Neural progenitor cell (in vitro differentiated cells): ENCODE results near the gene GKN2. TPM values are rescaled to one million over a fixed set of nuclear protein-coding genes. Genes with fewer than 3 reads are reported as not detected.

ENCODE experiments used
- DNase-seq: peaks from one replicate; pipeline ENCODE4 v3.0.0-alpha.2; 2016; ENCODE audit warnings: low spot score
- H2AFZ ChIP-seq: fragments of 200-600 bp; sonication (generic); replicated peaks from 2 replicates; pipeline ENCODE4 v1.6.1; 2016; ENCODE audit warnings: antibody characterized with exemption
- H3F3A ChIP-seq: fragments of 200-600 bp; sonication (generic); 2 replicates; pipeline ENCODE4 v1.6.1; 2016; ENCODE audit warnings: antibody characterized with exemption, low read depth
- H3K27ac ChIP-seq: fragments of 200-600 bp; sonication (generic); 2 replicates; pipeline ENCODE4 v1.5.1; 2016; ENCODE audit warnings: mild to moderate bottlenecking
- H3K27me3 ChIP-seq: fragments of 200-600 bp; sonication (generic); 2 replicates; pipeline ENCODE4 v1.6.1; 2016; ENCODE audit warnings: mild to moderate bottlenecking, moderate library complexity
- H3K36me3 ChIP-seq: fragments of 200-600 bp; sonication (generic); 2 replicates; pipeline ENCODE4 v1.5.1; 2016
- H3K4me1 ChIP-seq: fragments of 200-600 bp; sonication (generic); 2 replicates; pipeline ENCODE4 v1.6.1; 2016; ENCODE audit warnings: mixed run types
- H3K4me2 ChIP-seq: fragments of 200-600 bp; sonication (generic); 2 replicates; pipeline ENCODE4 v1.6.1; 2016
- H3K4me3 ChIP-seq: fragments of 200-600 bp; sonication (generic); 2 replicates; pipeline ENCODE4 v1.5.1; 2016
- H3K79me2 ChIP-seq: fragments of 200-600 bp; sonication (generic); 2 replicates; pipeline ENCODE4 v1.6.1; 2016; ENCODE audit warnings: low read depth
- H3K9ac ChIP-seq: fragments of 200-600 bp; sonication (generic); 2 replicates; pipeline ENCODE4 v1.6.1; 2016
- H3K9me3 ChIP-seq: fragments of 200-600 bp; sonication (generic); 2 replicates; pipeline ENCODE4 v1.5.1; 2016; ENCODE audit warnings: low read depth
- H4K20me1 ChIP-seq: fragments of 200-600 bp; sonication (generic); 2 replicates; pipeline ENCODE4 v1.6.1; 2016; ENCODE audit warnings: low read depth
- H3K27ac Mint-ChIP-seq: 3 replicates; pipeline ENCODE4 v1.8.0; 2021; ENCODE audit warnings: mixed read lengths
- H3K27me3 Mint-ChIP-seq: 2 replicates; pipeline ENCODE4 v1.8.0; 2022; ENCODE audit warnings: low read depth, mild to moderate bottlenecking, inconsistent platforms, moderate library complexity, mixed read lengths; ENCODE audit not compliant: insufficient read depth
- H3K36me3 Mint-ChIP-seq: 3 replicates; pipeline ENCODE4 v1.8.0; 2021; ENCODE audit warnings: mixed read lengths
- H3K4me1 Mint-ChIP-seq: 3 replicates; pipeline ENCODE4 v1.8.0; 2021; ENCODE audit warnings: mixed read lengths
- H3K4me3 Mint-ChIP-seq: 3 replicates; pipeline ENCODE4 v1.8.0; 2021; ENCODE audit warnings: mild to moderate bottlenecking, moderate library complexity, mixed read lengths
- H3K9me3 Mint-ChIP-seq: 3 replicates; pipeline ENCODE4 v1.8.0; 2020; ENCODE audit warnings: mixed read lengths
- EZH2 ChIP-seq: fragments of 200-600 bp; sonication (generic); IDR thresholded peaks from 2 replicates; pipeline ENCODE4 v1.6.1; 2017; ENCODE audit warnings: antibody characterized with exemption, mild to moderate bottlenecking, moderate library complexity
- EZH2phosphoT487 ChIP-seq: fragments of 200-600 bp; sonication (generic); IDR thresholded peaks from 2 replicates; pipeline ENCODE4 v1.6.1; 2017; ENCODE audit warnings: antibody characterized with exemption
- total RNA-seq: library from RNA; depleted of rRNA; stranded (reverse); fragments of >200 nt; gene quantifications from 2 replicates; pipeline ENCODE4 v1.2.3, GENCODE V29; 2015; ENCODE audit warnings: low replicate concordance
- TF ChIP-seq, protein P1 (sequence below): fragments of 200-600 bp; sonication (generic); IDR thresholded peaks from 2 replicates; pipeline ENCODE4 v1.5.1; 2017; ENCODE audit warnings: antibody characterized with exemption, mild to moderate bottlenecking

The GKN2 gene
- total RNA-seq, 1 donor from 2014 or later = not detected

DNA sequence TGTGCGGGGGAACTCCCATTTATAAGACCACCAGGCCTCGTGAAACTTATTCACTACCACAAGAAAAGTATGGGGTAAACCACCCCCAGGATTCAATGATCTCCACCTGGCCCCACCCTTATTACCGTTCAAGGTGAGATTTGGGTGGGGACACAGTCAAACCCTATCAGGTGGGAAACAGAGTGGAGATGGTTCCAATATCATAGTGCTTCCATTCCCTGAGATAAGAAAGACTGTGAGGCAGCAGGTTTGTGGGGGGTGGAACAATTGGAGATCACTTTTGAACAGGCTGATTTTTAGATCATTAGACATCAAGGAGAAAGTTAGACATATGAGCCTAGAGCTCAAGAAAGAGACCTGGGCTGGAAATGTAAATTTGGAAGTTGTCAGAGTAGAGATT lies 39.3 kb downstream of the GKN2 start:
- no peak overlapping the region for H2AFZ ChIP-seq
- TF ChIP-seq EZH2phosphoT487 = no peak
- TF ChIP-seq EZH2 = no peak
- TF ChIP-seq, protein P1, sequence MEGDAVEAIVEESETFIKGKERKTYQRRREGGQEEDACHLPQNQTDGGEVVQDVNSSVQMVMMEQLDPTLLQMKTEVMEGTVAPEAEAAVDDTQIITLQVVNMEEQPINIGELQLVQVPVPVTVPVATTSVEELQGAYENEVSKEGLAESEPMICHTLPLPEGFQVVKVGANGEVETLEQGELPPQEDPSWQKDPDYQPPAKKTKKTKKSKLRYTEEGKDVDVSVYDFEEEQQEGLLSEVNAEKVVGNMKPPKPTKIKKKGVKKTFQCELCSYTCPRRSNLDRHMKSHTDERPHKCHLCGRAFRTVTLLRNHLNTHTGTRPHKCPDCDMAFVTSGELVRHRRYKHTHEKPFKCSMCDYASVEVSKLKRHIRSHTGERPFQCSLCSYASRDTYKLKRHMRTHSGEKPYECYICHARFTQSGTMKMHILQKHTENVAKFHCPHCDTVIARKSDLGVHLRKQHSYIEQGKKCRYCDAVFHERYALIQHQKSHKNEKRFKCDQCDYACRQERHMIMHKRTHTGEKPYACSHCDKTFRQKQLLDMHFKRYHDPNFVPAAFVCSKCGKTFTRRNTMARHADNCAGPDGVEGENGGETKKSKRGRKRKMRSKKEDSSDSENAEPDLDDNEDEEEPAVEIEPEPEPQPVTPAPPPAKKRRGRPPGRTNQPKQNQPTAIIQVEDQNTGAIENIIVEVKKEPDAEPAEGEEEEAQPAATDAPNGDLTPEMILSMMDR = no peak
- H3K79me2 ChIP-seq = no peaks in the 10 kb centered on the region
- Mint-ChIP-seq H3K9me3 (no peaks in the 10 kb centered on the region), H3K36me3 (no peaks in the 10 kb centered on the region), H3K4me1 (peaks cover 1% of the 10 kb centered on the region), H3K27ac (no peak overlapping the region), H3K4me3 (no peak overlapping the region), H3K27me3 (no peaks in the 10 kb centered on the region)
- no peak overlapping the region for H3K27ac ChIP-seq
- peaks cover 1% of the 10 kb centered on the region for H3K4me1 ChIP-seq
- H3K9ac ChIP-seq = no peak overlapping the region
- no peak overlapping the region for H3K4me2 ChIP-seq
- no peaks in the 10 kb centered on the region for H3K9me3 ChIP-seq
- DNase-seq = no peak
- H3K27me3 ChIP-seq = no peaks in the 10 kb centered on the region
- no peaks in the 10 kb centered on the region for H3F3A ChIP-seq
- no peaks in the 10 kb centered on the region for H4K20me1 ChIP-seq
- no peak overlapping the region for H3K4me3 ChIP-seq
- no peaks in the 10 kb centered on the region for H3K36me3 ChIP-seq

DNA sequence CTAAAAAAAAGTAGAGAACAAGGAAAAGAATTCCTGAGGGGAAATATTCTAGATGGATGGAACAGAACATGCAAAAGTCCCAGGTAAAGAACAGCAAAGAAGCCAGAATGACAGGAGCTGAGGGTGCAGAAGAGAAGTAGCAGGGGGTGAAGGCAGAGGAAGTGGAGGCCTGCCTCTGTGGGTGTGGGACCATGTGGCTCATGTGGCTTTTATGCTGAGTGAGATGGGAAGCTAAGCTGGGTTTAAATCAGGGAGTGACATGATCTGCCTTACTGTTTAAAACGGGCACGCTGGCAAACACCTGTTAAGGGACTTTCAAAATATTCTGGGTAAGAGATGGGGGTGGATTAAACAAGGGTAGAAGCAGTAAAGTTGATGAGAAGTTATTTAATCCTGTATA lies 40.0 kb downstream of the GKN2 start:
- no peak overlapping the region for H2AFZ ChIP-seq
- TF ChIP-seq EZH2phosphoT487 (no peak), EZH2 (no peak)
- TF ChIP-seq, protein P1 = no peak
- H3K27me3 Mint-ChIP-seq = no peaks in the 10 kb centered on the region
- H3K9me3 Mint-ChIP-seq = no peaks in the 10 kb centered on the region
- H3K79me2 ChIP-seq = no peaks in the 10 kb centered on the region
- no peak overlapping the region for H3K4me2 ChIP-seq
- no peak overlapping the region for H3K4me3 ChIP-seq
- H3K9me3 ChIP-seq = no peaks in the 10 kb centered on the region
- no peaks in the 10 kb centered on the region for H3K27me3 ChIP-seq
- H3K36me3 Mint-ChIP-seq = no peaks in the 10 kb centered on the region
- no peak overlapping the region for H3K27ac ChIP-seq
- H4K20me1 ChIP-seq = no peaks in the 10 kb centered on the region
- peaks cover 3% of the 10 kb centered on the region for H3K4me1 ChIP-seq
- no peak for DNase-seq
- no peak overlapping the region for H3K9ac ChIP-seq
- peaks cover 2% of the 10 kb centered on the region for H3K4me1 Mint-ChIP-seq
- H3F3A ChIP-seq = no peaks in the 10 kb centered on the region
- no peak overlapping the region for H3K4me3 Mint-ChIP-seq
- no peaks in the 10 kb centered on the region for H3K36me3 ChIP-seq
- H3K27ac Mint-ChIP-seq = no peak overlapping the region

DNA sequence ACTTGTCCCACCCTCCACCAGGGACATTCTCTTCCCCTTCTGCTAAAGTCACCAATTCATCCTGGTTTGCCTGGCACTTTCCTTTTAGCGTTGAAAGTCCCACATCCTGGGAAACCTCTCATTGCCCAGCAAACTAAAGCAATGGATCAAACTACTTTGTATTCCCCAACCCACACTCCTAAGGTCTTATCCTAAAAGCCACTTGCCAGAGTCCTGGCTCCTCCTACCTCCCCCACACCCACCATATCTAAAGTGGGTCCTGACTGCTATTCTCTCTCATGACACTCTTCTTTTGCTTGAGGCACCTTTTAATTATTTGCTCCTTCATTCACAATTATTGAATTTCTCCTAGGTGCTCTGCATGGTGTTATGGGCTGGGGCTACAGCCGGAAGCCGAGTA lies 40.6 kb downstream of the GKN2 start:
- Histone ChIP-seq H3K4me3 (no peak overlapping the region), H3K4me1 (peaks cover 3% of the 10 kb centered on the region), H3K4me2 (no peak overlapping the region), H3K27ac (no peak overlapping the region), H3K9ac (no peak overlapping the region), H3K27me3 (no peaks in the 10 kb centered on the region), H3K9me3 (no peaks in the 10 kb centered on the region), H3K36me3 (no peaks in the 10 kb centered on the region), H3K79me2 (no peaks in the 10 kb centered on the region), H4K20me1 (no peaks in the 10 kb centered on the region), H3F3A (no peaks in the 10 kb centered on the region), H2AFZ (no peak overlapping the region)
- Mint-ChIP-seq H3K9me3 (no peaks in the 10 kb centered on the region), H3K27me3 (no peaks in the 10 kb centered on the region), H3K4me1 (peaks cover 2% of the 10 kb centered on the region), H3K4me3 (no peak overlapping the region), H3K27ac (no peak overlapping the region), H3K36me3 (no peaks in the 10 kb centered on the region)
- DNase-seq = no peak
- TF ChIP-seq, protein P1 = no peak
- TF ChIP-seq EZH2phosphoT487 = no peak
- no peak for TF ChIP-seq EZH2

DNA sequence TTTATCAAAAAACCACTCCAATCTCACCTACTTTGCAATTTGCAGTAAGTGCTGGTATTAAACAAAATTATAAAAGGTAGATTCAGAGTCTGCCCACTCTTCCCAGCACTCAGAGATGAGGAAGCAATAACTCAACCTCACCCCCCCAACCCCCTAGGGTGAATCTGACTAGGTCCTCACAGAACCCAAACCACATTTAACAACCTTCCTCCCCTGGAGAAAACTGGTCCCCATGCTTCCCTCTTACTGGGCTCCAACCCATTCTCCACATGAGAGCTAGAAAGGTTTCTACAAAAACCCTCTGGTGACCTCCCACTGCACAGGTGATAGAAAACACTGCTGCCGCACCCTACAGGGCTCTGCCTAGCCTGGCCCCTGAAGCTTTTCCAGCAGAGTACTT lies 41.0 kb downstream of the GKN2 start:
- H3K9me3 Mint-ChIP-seq = no peaks in the 10 kb centered on the region
- no peaks in the 10 kb centered on the region for H3K36me3 Mint-ChIP-seq
- no peaks in the 10 kb centered on the region for H3K79me2 ChIP-seq
- no peak for DNase-seq
- no peak overlapping the region for H3K4me3 ChIP-seq
- H3K9me3 ChIP-seq = no peaks in the 10 kb centered on the region
- H3K27ac Mint-ChIP-seq = no peak overlapping the region
- no peak overlapping the region for H3K4me2 ChIP-seq
- H3K36me3 ChIP-seq = no peaks in the 10 kb centered on the region
- peaks cover 2% of the 10 kb centered on the region for H3K4me1 Mint-ChIP-seq
- H3K27me3 Mint-ChIP-seq = no peaks in the 10 kb centered on the region
- H3K4me3 Mint-ChIP-seq = no peak overlapping the region
- H3F3A ChIP-seq = no peaks in the 10 kb centered on the region
- no peak overlapping the region for H3K27ac ChIP-seq
- H3K9ac ChIP-seq = no peak overlapping the region
- no peaks in the 10 kb centered on the region for H4K20me1 ChIP-seq
- TF ChIP-seq EZH2 (no peak), EZH2phosphoT487 (no peak)
- TF ChIP-seq, protein P1 = no peak
- H2AFZ ChIP-seq = no peak overlapping the region
- H3K27me3 ChIP-seq = no peaks in the 10 kb centered on the region
- peaks cover 3% of the 10 kb centered on the region for H3K4me1 ChIP-seq
